Stimulated activated CD4-positive, alpha-beta T cell treated with anti-CD3 and anti-CD28 coated beads, Interleukin-4, amount 100 ng/mL, for 48 hours (primary cell): ENCODE results near the gene RNF144A.
A peak's percentile ranks its signal among the peaks of the same experiment; 100 is the strongest.

Experiments
- DNase-seq, 2 donors: peaks; one replicate each; pipeline ENCODE4 v3.0.0-alpha.2; 2020; ENCODE audit warnings: low read depth in 2 of 2

The RNF144A gene

DNA sequence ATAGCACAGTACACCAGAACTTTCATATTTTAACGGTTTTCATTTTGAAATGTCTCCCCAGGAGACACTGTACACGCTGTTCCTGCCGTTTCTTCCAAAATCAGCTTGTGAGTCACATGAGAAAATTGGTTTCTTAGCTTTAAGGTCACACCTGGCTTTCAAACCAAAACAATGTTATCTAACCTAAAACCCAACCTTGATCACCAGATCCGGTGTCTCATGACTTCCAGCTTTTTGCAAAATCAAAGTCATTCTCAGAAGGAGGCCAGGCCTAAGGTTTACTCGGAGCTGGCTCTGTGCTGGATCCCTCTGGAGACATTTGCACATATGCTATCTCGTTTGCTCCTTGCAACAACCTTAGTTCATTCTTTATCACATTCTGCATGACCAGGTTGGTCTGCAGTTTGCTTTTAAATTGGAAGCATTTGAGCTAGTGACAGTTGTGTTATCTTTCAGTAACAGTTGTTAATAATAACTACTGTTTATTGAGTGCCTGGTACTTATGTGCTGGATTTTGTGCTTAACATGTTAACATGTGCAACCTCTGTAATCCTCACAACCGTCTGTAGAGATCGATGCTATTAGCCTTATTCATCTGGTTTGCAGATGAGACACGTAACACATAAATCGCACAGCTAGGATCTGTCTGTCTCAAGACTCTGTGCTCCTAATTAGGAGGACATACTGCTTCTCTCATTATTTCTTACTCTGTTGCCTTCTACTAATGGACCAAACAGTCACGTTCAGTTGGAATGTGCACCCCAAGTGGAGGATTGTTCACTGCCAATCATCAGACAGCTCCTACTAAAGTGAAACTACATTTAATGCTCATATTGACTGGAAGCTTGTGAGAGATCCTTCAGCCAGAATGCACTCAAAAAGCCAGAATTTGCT, 105.5 kb downstream of the RNF144A start:
- DNase-seq: no peak

DNA sequence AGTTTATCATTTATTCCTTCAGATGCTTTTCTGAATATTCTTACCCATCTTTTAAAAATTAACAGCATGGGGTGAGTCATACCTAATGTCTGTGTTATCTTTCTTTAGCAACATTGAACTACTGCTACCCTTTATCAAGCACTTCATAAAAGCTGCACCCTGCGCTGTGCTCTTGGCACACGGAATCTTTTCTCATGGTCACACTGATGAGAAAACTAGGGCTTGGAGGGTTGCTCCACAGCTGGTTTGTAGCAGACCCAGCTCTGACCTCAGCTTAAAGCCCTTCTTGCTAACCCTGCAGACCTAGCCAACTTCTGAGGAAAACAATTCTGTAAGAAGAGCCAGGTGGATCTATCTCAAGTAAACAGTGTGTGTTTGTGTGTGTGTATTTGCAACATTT, 106.3 kb downstream of the RNF144A start:
- DNase-seq: no peak

DNA sequence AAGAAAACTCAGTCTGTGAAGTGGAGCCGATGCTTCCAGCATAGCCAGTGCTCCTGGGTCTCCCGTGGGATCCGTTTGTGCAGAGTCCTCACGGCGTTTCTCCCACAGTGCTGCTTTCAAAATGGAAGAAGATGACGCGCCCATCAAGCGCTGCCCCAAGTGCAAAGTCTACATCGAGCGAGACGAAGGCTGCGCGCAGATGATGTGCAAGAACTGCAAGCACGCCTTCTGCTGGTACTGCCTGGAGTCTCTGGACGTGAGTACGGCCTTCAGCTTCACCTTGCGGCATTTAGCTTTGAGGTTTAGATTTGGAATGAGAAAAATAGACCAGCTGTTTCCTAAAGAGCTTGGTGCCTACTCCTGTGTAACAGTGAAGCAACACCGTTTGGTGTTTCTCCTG, 107.0 kb downstream of the RNF144A start:
- no peak for DNase-seq

DNA sequence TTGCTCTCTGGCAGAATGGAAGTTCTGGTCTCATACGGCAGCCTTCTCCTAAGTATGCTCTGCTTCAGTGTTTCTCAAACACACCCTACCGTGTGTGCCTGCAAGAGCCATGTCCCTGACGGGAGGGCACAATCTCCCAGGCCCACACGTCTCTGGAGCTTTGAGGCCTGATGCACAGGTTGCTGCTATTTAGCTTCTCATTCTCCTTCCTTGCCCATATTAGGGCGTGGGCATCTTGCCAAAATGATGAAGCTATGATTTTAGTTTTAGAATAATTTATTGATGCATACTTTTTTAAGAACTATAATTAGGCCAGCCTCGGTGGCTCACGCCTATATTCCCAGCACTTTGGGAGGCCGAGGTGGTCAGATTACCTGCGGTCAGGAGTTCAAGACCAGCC, 107.9 kb downstream of the RNF144A start:
- DNase-seq: no peak

DNA sequence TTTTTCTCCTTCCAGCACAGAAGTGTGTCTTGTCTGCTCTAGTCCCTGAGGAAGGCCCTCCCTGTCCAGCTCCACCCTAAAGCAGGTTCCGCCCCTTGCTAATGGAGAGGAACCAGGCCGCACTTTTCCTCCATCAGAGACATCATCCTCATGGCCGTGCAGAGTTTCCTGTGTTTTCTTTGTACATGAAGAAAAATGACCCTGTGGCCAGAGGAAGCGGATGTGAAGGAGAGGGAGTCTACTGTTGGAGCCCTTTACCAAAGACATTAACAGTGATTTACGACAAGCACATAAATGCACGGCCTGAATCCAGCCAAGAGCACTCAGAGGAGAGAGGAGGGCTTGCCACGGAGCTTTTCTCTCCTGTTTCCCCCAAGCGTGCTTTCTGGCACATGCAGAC, 109.5 kb downstream of the RNF144A start:
- DNase-seq: no peak

DNA sequence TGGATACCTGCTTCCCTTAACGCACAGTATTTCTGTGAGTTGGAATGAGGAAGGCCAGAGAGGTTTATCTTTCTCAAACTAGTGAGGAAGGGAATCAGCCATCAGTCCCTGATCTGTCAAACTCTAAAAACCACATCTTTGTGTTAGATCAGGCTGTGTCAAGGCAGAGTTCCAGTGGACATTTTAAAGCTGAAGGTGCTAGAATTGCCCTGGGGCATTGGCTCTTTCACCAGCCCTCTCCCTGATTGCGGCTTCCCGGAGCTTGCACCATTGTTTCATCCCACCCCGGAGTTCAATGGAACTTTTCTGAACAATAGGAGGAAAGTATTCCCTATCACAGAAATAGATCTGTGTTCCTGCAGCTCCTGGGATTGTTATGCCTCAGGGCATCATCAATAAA, 110.2 kb downstream of the RNF144A start:
- DNase-seq: no peak

DNA sequence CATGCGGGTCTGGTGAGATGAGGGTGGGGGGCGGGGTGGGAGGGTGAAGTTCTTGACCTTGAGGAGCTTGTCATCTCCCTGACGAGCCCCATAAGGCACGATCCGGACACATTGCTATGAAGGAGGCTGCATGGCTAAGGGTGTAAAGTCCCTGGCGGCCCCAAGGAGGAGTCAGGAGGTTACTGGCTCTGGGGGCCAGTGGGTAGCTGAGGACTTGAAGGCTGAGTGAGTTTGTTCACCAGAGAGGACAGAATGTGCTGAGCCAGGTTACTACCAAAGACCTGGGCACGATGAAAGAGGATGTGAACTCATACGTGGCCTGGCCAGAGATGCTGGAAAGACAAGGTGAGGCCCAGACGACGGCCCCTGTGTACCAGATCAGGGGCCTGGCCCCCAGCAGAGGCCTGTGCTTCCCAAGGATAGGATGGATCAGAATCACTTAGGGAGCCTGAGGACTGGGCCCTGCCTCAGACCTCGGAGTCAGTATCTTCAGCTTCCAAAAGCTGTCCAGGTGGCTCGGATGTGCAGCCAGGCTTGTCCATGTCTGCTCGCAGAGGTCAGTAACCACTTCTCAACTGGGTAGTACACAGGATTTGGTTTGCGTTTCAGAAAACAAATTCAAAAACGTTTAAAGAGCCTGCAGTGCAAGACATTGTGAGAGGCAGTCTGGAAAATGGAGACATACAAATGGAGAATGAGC, 110.9 kb downstream of the RNF144A start:
- DNase-seq: no peak

DNA sequence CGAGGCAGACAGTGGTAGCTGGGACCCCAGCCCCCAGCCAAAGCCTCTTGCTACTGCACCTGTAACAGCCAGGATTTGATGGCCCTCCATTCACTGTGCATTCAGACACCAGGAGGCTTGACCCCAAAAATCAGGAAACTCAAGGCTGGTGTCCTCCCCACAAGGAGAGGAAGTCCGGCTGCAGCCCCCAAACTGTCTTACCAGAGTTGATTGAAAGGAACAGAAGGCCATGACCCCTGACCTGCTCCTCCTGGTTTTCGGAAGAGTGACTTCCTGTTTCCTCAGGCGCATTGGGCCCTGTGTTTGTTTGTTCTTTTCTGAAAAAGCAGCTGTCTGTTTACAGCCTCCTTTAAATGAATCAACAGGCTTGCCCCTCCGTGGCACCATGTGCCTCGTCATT, 111.6 kb downstream of the RNF144A start:
- no peak for DNase-seq

DNA sequence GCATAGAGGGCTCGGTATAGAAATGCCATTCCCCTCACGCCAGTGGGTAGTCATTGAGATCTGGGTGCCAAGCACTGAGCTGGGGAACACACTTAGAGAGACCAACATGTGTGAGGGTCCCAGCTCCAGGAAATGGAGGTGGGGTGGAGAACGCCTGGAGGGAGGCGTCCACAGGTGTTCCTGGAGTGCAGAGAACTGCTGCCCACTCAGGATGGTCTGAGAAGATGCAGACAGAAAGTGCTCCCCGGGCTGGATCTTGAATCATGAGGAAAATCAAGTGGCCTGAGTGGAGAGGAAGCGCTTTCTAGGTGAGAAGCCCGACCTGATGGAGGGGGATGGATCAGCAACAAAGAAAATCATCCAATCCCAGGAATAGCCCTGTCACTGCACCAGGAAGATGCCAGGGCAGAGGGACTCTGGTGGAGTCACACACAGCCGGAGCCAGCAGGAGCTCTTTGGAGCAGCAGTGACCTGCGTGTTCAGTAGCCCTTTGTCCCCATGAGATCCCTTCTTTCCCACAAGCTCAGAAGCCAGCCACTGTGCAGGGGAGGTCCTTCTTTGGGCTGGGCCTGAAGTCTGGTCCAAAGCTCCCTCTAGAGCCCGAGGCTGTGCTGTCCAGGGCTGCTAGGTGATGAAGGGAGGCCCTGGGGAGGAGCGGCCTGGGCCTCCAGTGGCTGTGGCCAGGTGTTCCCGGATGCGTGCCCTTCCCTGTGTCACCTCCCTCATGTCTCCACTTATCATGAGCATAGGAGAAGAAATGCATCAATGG, 112.3 kb downstream of the RNF144A start:
- no peak for DNase-seq

DNA sequence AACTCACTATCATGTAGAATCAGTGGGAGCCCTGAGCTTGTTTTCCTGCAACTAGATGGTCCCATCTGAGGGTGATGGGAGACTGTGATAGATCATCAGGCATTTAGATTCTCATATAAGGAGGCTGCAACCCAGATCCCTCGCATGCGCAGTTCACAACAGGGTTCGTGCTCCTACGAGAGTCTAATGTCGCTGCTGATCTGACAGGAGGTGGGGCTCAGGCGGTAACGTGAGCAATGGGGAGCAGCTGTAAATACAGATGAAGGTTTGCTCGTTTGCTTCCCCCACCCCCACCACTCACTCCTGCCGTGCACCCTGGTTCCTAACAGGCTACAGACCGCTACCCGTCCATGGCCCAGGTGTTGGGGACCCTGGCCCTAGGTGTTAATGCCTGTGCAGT, 113.6 kb downstream of the RNF144A start:
- DNase-seq: no peak

DNA sequence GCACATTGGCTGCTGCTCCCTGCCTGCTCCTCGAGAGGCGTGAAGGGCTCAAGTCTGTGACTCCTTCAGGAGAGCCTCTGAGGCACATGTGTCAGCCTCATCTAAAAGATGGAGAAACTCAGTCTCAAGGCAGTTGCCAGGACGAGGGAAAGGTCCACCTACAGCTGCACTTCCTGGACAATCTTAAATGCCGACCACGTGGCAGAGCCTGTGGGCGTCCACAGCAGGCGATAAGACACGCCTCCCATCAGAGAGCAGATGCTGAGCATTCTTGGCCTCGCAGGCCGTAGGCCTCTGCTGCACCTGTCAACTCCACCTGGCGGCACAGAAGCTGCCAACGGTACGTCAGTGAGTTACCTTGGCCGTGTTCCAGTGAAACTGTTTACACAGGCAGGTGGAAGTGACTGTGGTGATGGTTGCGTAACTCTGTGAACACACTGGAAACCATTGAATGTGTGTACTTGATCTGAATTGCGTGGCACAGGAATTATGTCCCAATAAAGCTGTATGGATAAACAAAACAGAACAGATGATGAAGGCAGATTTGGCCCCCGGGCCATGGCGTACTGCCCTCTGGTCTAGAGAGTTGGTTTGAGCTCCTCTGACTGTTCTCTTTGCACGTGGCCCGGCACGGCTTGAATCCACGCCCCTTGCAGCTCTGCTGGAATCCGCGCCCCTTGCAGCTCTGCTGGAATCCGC, 114.5 kb downstream of the RNF144A start:
- DNase-seq: peak in 1 of 2 donors; percentile 3

DNA sequence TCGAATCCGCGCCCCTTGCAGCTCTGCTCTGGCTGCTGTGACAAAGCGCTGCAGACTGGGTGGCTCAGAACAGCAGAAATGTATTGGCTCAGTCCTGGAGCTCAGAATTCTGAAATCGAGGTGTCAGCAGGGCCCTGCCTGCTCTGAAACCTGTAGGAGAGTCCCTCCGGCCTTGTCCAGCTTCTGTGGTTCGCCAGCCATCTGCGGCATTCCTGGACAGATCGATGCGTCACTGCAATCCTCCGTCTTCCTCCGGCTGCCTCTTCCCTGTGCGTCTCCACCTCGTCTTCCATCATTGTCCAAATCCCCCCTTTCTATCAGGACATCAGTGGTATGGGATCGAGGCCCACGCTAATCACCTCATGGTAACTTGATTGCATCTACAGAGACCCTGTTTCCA, 115.2 kb downstream of the RNF144A start:
- no peak for DNase-seq

DNA sequence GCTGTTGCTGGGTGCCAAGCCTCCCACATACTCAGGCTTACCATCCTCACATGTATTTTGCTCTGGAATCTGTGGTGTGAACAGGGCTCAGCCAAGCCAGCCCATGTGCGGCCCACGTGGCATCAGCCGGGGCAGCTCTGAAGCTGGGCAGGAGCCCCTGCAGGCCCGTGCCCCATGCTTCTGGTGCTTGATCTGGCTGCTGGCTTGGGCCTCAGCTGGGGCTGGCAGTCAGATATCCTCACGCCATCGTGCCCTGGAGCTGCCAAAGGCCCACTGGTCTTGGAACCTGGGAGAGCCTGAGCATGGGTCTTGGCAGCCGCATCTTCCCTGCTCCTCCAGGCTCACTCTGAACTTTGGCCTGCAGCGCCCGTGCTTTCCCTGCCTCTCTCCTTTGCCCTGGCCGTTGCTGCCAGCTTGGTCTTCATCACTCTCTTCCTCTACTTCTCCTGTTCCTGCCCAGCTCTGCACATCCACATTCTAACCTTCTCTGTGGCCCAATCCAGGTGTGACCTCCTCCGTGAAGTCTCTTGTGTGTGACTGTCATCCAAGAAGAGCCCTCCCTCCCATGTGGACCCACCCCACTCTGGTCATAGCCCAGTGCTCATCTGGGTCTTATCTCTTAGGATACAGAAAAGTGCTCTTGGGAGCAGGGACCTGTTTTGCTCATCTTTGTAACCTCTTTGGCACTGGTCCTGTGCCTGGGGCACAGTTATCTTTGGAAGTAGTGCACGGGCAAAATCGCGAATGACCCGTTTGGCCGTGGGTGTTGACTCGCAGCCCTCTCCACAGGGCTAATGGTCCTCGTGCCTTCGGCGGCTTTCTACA, 116.1 kb downstream of the RNF144A start:
- DNase-seq: no peak

DNA sequence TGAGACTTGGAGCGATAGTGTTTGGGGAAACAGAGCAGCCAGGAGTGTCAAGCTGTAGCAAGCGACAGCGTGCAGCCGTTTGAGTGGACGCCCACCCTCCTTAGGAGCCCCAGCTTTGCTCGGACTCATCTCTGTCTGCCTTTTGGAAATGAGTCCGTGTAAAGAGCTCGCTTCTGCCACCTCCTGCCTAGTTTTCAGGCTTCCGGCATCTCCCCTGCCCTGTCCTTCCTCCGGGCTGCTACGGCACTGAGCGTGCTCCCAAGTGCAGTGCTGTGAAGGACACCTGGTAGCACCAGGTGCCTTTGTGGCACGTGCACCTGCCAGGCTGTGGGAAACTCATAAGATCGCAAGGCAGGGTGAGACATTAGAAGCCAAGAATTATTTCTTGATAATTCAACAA, 117.1 kb downstream of the RNF144A start:
- DNase-seq: no peak

DNA sequence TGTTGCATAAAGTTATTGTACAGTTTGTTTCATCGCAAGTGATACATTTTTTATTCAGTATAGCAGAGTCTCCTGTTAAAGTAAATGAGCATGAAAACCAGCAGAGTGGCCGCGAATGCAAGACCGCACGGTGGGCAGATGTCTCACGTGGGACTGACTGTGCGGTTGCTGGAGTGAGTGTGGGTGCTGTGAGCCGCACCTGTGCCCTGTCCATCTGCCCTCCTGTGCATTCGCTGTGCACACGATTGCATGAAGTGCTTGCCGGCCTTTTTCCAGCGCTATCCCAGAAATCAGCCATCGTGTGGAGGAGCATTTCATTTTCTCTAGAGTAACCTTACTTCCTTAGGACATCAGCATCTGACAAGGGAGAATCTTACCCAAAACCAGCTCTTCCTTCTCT, 118.7 kb downstream of the RNF144A start:
- no peak for DNase-seq

DNA sequence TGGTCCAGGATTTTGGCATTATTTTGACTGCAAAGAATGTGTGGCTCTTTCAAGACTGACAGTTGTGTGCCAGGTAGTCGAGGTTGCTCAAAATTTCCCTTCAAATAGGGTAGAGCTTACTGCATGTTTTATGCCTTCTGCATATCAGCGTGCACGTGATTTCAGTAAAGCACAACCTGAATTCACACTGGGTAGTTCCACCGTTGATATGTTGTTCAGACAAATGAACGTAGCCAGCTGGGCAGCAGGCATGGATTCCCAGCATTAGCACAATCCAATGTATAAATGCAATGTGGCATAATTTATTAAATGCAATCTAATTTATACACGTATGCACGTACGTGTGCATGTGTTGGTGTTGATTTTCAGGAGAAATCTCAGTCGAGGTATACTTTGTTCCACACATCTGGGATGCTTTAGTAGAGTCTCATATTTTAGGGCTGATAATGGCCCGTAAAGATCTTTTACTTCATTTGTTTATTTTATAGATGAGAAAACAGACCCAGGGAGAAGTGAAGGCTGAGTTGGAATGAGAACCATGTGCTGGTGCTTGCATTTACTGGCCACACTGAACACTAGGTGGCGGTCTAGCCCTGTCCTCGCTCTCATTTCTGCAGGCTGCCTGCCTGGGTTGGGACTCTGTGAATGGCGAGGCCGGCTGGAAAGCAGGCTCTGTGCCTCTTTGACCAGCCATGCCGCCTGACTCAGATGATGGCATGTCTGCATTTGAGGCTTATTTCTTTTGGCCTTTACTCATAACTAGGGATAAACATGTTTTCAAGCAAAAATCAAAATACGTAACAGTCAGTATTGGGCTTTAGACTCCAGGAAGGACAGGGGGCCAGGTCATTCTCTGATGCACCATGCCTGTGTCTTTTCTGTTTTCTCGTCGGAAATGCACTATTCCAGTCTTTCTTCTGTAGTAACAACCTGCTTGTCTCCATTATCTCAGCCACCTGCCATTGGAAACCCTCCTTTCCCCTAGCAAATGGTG, 120.4 kb downstream of the RNF144A start:
- peak; percentile 31 for DNase-seq

DNA sequence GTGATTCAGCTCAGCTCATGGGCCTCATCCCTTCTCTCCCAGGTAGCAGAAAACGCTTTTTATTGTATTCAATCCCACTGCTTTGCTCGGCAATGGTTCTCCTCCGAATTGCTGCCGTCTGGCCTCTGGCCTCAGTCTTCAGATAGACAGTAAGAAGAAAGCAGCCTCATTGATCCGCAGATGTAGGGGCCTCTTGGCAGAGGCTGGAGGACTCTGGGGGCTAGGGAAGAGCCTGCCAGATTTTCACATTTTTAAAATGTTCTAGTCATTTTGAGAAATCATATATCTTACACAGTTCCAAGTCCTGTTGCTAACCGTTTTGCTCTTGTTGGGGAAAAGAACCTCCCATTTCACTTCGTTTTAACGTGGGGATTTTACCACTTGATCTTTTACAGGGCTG, 123.3 kb downstream of the RNF144A start:
- no peak for DNase-seq

DNA sequence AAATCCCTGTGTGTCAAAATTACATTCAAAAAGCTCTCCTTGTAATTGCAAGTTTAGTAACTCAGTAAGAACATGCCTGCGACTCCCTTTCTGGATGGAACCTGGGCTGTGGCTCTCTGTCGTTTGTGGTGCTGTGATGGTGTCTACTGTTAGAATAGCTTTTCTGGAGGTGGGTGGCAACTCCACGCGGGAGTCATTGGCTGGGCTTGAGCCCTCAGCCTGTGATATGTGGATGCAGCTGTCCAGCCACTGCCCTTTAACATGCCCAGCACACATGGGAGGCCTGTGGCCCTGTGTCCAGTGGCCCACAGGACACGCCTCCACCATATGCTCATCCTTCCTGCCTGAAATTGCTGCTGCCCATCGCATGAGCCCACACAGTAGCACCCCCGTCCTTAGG, 124.2 kb downstream of the RNF144A start:
- DNase-seq: no peak

DNA sequence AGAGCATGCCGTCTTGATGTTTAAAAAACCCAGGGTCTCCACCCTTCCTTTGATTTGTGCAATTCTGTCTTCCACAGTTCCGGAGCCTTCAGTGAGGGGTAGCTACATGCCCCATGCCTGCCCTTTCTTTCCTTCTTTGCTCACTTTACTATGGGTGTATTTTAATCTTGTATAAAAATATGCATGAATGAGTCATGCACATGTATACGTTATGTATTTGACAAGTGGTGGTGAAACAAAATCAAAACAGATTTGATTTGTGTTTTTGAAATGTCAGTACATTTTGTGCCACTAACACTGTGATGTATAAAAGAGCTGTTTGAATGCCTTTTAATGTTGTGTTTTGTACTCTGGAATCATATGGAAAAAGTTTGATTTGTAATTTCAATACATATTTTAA, 126.5 kb downstream of the RNF144A start:
- no peak for DNase-seq
